ENCODE data around the gene PSMD7.
"Not testable (repeated sequence)": the region's sequence is repeated elsewhere in the genome, so short reads cannot be mapped to it uniquely, and the experiment has no call there.

Gene PSMD7

DNA sequence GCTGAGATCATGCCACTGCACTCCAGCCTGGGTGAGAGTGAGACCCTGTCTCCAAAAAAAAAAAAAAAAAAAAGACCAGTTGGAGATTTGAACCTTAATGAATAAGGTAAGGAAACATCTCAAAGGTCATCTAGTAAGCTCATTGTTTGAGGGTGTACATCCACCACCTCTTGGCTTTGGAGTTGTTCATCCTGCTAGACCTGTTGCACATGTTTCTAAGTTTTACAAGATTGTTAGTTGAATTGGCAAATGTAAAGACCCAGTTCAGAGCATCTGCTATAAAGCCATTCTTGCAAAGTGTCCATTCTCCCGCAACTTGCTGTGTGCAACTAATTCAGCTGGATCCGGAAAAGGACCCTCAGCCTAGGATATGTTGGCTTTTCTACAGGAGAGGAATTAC lies 1.5 kb downstream of the PSMD7 start:
- no peak for DNase-seq

DNA sequence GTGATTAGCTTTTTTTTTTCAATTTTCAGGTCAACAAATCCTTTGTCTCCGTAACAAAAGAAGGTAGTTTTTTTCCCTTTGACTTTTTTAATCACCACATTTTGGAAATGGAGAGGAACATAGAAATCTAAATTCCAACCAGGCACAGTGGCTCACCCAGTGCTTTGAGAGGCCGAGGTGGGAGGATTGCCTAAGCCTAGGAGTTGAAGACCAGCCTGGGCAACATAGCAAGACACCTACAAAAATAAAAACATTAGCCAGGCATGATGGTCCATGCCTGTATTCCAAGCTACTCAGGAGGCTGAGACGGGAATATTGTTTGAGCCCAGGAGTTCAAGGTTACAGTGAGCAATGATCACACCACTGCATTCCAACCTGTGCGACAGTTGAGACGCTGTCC lies 5.7 kb downstream of the PSMD7 start:
- no peak for DNase-seq

DNA sequence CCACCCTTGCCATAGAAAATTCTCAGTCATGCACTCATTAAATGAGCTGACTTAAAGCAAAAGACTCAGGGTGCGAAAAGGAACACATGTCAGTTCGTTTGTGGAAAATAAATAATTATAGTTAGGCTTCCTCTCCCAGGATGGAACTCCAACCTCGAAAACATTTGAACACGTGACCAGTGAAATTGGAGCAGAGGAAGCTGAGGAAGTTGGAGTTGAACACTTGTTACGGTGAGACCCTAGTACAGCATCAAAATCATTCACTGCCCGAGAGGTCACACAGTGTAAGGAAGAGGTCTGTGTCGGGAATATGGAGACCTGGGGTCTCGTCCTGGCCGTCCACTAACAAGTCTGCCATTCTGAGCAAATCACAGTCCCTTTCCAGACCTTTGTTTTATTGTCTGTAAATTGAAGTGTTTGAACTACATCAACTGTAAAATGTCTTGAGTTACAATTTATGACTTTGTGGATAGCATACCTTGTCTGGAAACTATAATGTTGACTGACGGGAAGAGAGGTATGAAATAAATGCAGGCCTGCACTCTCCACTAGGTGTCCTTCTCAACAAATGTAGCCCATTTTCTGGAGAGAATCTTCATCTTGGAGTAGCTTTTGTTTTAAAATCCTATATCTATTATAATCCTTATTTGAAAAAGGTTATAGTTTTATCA lies 7.7 kb downstream of the PSMD7 start:
- DNase-seq, result peak in 1 of 2 experiments; percentile 14

DNA sequence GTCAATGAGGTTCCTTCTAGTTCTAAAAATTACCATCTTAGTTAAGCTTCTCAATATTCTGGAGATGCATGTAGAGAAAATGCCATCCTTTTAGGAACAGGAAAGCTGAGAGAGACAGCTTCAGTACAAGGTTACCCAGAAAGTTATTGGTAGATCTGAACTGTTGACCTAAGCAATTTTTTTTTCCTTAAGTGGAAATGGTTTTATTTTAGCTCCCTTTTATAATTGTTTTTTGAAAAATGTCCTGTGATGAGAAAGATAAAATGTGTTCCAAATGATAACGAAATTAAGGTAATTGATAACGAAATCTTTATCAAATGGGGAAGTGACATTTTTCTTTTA lies 8.2 kb downstream of the PSMD7 start:
- DNase-seq, result no peak

DNA sequence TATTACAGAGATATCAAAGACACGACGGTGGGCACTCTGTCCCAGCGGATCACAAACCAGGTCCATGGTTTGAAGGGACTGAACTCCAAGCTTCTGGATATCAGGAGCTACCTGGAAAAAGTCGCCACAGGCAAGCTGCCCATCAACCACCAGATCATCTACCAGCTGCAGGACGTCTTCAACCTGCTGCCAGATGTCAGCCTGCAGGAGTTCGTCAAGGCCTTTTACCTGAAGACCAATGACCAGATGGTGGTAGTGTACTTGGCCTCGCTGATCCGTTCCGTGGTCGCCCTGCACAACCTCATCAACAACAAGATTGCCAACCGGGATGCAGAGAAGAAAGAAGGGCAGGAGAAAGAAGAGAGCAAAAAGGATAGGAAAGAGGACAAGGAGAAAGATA lies 8.7 kb downstream of the PSMD7 start:
- DNase-seq, result no peak

DNA sequence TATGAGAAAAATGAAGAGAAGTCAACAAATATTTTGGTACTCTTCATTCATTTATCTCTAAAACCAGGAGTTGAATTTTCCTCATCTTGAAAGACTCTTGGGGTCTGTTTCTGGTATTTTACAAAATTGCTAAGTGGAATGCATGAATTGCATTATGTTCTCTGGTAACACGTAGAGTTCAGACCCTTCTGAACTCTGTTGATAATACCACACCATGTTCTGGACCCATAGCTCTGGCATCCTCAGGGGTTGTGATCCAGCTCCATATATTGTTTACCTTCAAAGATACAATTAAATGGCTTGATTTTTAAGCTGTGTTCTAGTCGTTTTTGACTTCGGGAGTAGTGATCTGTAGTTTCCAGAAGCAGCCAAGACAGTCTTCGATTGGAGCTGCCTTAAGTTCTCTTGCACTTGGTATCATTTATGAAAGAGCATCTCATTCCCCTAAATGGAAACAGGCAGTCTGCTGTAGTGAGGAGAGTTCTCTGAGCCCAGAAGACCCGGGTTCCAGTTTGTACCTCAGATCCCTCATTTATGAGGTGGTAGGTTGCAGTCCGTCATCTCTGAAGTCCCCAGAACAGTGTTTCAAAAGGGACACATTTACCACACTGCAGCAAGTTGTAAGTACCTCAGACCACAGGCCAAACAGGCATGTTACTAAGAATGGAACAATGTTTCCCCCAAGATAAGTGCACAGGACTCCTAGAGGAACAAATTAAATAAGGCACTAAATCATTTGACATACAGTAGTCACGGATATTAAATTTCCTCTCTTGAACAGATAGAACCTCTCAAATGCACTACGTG lies 9.6 kb downstream of the PSMD7 start:
- no peak for DNase-seq

DNA sequence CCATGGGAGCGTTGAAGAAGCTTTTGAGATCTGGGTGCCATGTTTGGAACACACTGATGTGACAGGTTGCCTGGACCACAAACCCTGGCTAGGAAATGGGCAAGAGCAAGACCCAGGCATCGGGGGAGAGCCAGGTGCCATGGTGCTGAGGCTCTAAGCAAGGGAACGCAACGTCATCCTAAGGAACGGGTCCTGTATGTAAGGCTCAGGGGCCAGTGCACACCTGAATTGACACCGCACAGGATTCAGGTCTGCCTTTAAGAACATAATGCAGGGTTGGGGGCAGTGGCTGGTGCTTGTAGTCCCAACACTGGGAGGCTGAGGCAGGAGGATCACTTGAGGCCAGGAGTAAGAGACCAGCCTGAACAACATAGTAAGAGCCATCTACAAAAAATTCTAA lies 10.8 kb downstream of the PSMD7 start:
- no peak for DNase-seq

DNA sequence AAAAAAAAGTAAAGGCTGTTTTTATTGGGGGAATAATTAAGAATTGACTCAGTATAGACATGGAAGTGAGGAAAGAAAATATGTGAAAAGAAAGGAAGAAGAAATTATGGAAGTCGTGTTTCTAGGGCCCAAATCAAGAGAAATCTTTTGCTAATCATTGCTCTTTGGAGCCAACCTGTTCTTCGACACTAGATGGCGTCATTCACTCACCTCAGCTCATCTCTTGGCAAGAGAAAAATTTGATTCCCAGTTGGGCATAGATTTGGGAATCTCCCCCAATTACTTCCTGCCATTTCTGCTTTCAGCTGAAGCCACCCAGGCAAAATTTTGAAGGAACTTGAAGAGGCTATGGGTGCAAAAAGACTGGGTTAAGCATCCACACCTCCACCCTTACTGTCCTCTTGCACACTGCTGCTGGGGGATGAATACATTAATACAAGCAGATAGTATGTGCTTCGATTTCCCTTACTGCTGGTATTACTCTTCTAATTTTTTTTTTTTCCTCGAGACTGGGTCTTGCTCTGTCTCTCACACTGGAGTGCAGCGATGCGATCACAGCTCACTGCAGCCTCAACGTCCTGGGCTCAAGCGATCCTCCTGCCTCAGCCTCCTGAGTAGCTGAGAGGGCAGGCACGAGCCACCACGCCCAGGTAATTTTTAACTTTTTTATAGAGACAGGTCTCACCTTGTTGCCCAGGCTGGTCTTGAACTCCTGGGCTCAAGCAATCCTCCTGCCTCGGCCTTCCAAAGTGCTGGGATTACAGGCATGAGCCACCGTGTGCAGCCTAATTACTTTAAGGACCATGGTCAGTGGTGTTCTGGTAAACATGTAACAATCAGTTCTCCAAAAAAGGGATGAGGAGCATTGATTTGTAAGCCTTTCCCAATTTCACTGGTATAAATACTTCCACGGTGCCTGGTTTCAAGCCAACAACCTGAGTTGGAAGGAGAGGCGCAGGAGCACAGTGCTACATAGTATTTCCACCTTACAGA lies 13.5 kb downstream of the PSMD7 start:
- peak; percentile 37 to 43 for DNase-seq

DNA sequence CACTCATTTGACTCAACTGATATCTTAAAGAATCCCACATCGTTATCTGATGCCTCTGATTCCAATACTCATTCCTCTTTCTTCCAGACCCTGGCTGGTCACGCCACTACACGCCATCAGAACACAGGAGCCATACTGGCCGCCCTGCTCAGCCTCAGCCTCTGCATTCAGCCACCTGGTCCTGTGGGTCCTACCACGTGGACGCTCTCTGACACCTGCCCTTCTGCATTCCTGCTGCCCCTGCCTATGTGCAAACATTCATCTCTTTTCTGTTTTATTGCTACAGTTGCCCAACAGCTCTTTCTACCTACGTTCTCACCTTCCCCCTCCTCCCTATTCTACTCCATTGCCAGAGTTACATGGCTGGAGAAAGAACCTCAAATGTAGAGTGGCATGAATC lies 18.4 kb downstream of the PSMD7 start:
- DNase-seq, result no peak

DNA sequence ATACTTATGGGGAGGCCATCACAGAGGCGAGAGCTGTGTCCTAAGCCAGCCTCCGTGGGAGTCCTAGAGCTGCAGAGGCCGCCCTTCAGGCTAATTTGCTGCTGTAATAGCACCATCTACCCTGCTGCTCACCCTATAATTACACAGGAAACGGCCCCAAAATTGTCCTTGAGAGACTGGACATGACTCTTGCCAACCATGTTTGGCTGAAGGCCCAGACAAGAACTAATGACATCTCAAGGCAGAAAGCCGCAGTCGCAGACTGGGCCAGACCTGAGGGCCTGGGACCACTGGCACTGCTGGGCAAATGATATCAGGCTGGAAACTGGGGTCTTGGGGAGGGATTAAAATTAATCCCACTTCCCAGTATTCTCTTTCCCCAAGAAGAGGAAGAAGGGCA lies 24.1 kb downstream of the PSMD7 start:
- DNase-seq, result no peak

DNA sequence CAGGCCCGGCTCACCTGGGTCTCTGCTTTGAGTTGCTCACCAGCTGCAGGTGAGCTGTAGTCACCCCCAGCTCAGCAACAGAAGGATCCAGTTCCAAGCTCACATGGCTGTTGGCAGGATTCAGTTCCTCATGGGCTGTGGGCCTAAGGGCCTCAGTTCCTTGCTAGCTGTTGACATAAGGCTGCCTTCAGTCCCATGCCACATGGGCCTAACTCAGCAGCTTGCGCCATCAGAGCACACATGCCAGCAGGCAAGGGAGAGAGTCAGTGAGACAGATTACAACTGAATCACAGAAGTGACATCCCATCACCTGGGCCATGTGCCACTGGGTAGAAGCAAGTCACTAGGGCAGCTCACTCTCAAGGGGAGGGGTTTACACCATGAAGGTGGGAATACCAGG lies 24.7 kb downstream of the PSMD7 start:
- no peak for DNase-seq

DNA sequence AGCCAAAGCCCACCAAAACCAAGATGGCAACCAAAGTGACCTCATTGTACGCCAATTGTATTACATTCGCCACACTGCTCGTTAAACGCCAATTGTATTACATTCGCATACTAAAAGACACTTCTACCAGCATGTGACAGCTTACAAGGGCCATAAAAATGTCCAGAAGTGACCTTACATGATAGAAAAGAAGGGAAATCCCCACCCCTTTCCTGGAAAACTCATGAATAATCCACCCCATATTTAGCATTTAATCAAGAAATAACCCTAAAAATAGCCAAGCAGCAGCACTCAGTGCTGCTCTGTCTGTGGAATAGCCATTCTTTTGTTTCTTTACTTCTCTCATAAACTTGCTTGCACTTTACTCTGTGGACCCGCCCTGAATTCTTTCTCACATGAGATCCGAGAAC lies 25.7 kb downstream of the PSMD7 start:
- no peak for DNase-seq

DNA sequence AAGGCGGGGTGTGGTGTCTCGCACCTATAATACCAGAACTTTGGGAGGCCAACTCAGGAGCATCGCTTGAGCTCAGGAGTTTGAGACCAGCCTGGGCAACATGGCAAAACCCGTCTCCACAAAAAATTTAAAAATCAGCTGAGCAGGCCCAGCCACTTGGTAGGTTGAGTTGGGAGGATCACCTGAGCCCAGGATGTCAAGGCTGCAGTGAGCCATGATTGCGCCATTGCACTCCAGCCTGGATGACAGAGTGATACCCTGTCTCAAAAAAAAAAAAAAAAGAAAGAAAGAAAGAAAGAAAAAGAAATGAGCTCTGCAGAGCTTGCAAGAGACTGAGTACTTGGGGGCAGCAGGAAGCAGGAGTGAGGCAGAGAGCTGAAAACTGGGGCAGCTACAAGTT lies 28.2 kb downstream of the PSMD7 start:
- DNase-seq, result not testable (repeated sequence)

DNA sequence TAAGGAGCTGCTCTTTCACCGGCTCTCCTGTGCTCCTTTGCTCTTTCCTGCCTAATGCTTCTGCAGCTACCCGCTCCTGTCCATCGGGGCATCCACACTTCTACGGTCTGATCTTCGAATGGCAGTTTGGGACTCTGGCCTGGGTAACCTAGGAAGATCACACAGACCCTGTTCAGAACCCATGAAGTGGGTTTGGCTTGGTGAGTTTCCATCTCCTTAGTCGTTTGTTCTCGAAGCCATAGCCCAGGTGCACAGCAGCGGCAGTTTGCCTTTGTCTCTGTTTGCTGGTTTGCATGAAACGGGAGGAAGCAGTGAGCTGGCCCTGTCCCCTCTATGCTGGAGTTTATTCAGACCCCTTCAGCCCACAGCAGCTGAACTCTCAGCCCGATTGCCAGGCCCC lies 29.0 kb downstream of the PSMD7 start:
- DNase-seq, result no peak

DNA sequence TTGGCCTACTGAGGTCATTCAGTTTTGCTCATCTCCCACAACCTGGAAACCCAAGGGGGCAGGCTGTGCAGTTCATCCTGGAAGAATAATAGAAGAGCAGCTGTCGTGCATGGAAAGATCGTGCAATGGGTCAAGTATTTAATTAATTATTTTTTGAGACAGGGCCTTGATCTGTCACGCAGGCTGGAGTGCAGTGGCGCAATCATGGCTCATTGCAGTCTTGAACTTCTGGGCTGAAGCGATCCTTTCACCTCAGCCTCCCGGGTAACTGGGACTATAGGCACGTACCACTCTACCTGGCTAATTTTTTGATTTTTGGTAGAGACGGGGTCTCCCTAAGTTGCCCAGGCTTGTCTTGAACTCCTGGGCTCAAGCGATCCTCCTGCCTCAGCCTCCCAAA lies 31.7 kb downstream of the PSMD7 start:
- DNase-seq, result not testable (repeated sequence)

DNA sequence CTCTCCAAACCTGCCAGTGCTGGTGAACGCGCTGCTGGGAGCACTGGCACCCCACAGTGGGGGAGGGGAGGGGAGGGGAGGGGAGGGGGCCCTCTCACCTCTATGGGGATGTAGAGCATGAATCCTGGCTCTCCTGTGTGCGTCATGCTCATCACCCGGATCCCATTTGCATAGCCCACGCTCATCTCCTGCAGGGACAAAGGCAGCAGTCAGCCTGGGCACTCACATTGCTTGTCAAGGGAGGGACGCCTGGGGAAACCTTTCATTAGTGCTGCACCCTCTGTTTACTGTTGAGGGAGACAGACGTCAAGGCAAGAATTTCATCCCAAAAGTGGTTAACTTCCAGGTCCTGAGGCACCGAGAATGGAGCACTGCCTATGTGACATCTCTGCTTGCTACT lies 35.9 kb downstream of the PSMD7 start:
- not testable (repeated sequence) for DNase-seq

DNA sequence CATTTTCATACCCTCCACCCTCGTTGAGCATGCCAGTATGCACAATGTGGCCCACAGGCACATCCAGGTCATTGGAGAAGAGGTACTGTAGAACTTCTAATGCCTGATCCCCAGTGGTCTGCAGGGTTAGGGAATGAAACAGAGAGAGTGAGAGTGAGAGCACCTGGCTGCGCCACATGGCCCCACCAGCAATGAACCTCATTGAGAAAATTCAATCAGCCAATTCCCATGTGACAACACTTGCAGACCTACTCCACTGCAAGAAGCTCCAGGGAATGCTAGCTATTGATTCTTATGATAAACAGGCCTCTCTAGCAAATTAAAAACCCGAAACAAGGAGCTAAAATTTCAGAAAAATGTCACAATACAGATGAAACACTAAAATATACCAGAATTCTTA lies 40.9 kb downstream of the PSMD7 start:
- DNase-seq, result not testable (repeated sequence)

DNA sequence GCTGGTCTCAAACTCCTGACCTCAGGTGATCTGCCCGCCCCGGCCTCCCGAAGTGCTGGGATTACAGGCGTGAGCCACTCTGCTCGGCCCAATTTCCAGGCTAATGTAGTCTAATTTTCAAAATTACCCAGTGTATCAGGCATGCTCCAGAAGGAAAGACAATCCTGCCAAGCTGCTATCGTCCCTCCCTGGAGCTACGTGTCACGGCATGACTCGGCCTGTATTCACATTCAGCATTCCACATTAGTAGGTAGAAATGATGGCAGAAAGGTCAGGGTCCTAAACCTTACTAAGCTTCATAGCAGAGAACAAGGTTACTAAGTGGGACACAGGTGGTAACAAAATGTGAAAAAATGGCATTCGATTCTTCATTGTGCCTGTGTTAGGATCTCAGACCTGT lies 42.6 kb downstream of the PSMD7 start:
- not testable (repeated sequence) for DNase-seq

DNA sequence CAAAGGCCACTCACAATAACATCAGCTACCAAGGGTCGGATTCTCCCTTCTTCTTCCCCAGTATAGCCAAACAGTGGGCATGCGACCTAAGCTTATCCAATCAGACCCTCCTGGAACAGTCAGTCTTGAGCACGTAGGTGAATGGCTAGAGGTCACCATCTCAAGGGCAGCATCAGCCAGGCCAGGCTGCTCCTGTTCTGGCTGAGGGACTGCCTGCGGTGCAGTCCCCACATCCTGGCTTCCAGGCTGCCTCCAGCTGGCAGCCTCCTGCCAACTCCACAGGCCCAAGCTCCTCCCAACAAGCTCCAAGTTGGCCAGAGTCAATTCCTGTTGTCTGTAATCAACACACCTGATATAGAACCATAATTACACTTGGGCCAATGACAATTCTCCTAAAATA lies 56.4 kb downstream of the PSMD7 start:
- not testable (repeated sequence) for DNase-seq

All from AML-193 (cell line).